ENCODE data around the gene B4GAT1. TPM values are rescaled to one million over a fixed set of nuclear protein-coding genes. Genes with fewer than 3 reads are reported as not detected.

The B4GAT1 gene
- total and polyA plus RNA-seq, 2 donors (not counting 3 experiments of a cell fraction or from before 2014, with no cell fraction given), result 21.2 to 21.6 TPM

- peaks cover 0 to 17% of the 10 kb centered on the region in 2 experiments for H3K36me3 ChIP-seq (ENCODE audit: control insufficient read depth in 2 of 2, extremely low read depth in 1 of 2, insufficient read depth in 2 of 2, low read length in 2 of 2)
- POLR2A ChIA-PET, result interaction anchor here (1.4 to 1.6 kb wide), 3 partner anchors 8 to 47 kb away, joined by 3 to 6 read pairs (median 4); partner anchors contain the start of genes BRMS1 and YIF1A
- DNase-seq (ENCODE audit: low read depth, low spot score) (peak; percentile 85), FAIRE-seq (peak; percentile 96)
- H2AFZ ChIP-seq (ENCODE audit: low read depth, low read length), result peak within 1 kb of the TSS; percentile 0
- H4K20me1 ChIP-seq (replicated peaks; ENCODE audit: control insufficient read depth, extremely low read depth, insufficient read depth, low read length), result no peaks in the 10 kb centered on the region
- peak within 1 kb of the TSS; percentile 53 for H3K4me2 ChIP-seq (ENCODE audit: insufficient read depth, low read length)
- peak within 1 kb of the TSS; percentile 91 for H3K27ac ChIP-seq (ENCODE audit: insufficient read depth, low read depth, low read length)
- peak within 1 kb of the TSS; percentile 12 to 54 (median 48) for H3K4me3 ChIP-seq (replicated peaks in 1 of 3; ENCODE audit: insufficient read depth in 1 of 3, low read depth in 1 of 3, low read length in 3 of 3)
- H3K9ac ChIP-seq (replicated peaks; ENCODE audit: extremely low read depth, insufficient read depth, low read length), result peak within 1 kb of the TSS; percentile 85
- no peaks in the 10 kb centered on the region for H3K79me2 ChIP-seq (ENCODE audit: control insufficient read depth, insufficient read depth, low read length)
- no peaks in the 10 kb centered on the region for H3K27me3 ChIP-seq (ENCODE audit: control insufficient read depth in 2 of 2, insufficient read depth in 2 of 2, low read length in 2 of 2)
- dilution Hi-C loops (cut with MboI; ENCODE audit: extremely low pct_ligation_motif_present, low sequenced_read_pairs) (no loop called here), intact Hi-C loops (cut with micrococcal nuclease) (loop anchor here (1.0 to 2.0 kb wide), 3 partner anchors 8 to 24 kb away; partner anchors contain the start of gene BRMS1)
- CTCF ChIA-PET, result interaction anchor here (0.6 to 8.7 kb wide), 7 partner anchors 9 to 54 kb away, joined by 3 to 225 read pairs (median 7); partner anchors contain the start of genes BRMS1 and CD248
- BruUV-seq (replicated peaks), result no TSS peak
- peaks cover 18% of the 10 kb centered on the region for H3K4me1 ChIP-seq (ENCODE audit: control insufficient read depth, extremely low read depth, insufficient read depth, low read length)
- H3K9me1 ChIP-seq (replicated peaks; ENCODE audit: control insufficient read depth, extremely low read depth, insufficient read depth, low read length), result no peaks in the 10 kb centered on the region
- no peaks in the 10 kb centered on the region for H3K9me3 ChIP-seq (replicated peaks; ENCODE audit: control insufficient read depth, insufficient read depth, low read length)
- TF ChIP-seq GATA2 (IDR thresholded peaks at IDR 0.05; ENCODE audit: insufficient read depth, insufficient read length, low read depth, low read length) (no peak), MAX (IDR thresholded peaks at IDR 0.05; ENCODE audit: insufficient read depth, insufficient read length) (peak; percentile 2), POLR2A (IDR thresholded peaks at IDR 0.05; ENCODE audit: low read depth, low read length) (peak; percentile 87), JUN (IDR thresholded peaks at IDR 0.05; ENCODE audit: borderline replicate concordance, insufficient read depth, insufficient read length, low read depth) (peak; percentile 72), POLR2AphosphoS5 (IDR thresholded peaks at IDR 0.05; ENCODE audit: insufficient read depth, low read depth, low read length) (peak; percentile 77), FOS (IDR thresholded peaks at IDR 0.05; ENCODE audit: borderline replicate concordance, insufficient read depth, low read length) (peak; percentile 88), MYC (IDR thresholded peaks at IDR 0.05; ENCODE audit: low read depth, low read length) (peak; percentile 55), EZH2 (IDR thresholded peaks at IDR 0.05; ENCODE audit: borderline replicate concordance, low read depth, low read length, severe bottlenecking) (no peak)
- TF ChIP-seq, protein P1, sequence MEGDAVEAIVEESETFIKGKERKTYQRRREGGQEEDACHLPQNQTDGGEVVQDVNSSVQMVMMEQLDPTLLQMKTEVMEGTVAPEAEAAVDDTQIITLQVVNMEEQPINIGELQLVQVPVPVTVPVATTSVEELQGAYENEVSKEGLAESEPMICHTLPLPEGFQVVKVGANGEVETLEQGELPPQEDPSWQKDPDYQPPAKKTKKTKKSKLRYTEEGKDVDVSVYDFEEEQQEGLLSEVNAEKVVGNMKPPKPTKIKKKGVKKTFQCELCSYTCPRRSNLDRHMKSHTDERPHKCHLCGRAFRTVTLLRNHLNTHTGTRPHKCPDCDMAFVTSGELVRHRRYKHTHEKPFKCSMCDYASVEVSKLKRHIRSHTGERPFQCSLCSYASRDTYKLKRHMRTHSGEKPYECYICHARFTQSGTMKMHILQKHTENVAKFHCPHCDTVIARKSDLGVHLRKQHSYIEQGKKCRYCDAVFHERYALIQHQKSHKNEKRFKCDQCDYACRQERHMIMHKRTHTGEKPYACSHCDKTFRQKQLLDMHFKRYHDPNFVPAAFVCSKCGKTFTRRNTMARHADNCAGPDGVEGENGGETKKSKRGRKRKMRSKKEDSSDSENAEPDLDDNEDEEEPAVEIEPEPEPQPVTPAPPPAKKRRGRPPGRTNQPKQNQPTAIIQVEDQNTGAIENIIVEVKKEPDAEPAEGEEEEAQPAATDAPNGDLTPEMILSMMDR (IDR thresholded peaks at IDR 0.05; ENCODE audit: extremely low read depth in 1 of 2, insufficient read depth in 1 of 2, low read depth in 1 of 2, low read length in 2 of 2), result peak in 1 of 2 donors; percentile 3
These were observed 11.0 kb downstream of the B4GAT1 start, which contains the start of gene RIN1 for GRCh38 chr11:66336234-66337102. Gene RIN1, minus strand, starts transcription at chr11:66336434. Its CDS starts 32 bp downstream, at chr11:66336402.
